Muscle of back (tissue), 11 donors: Measurements from ENCODE around the gene CIRBP. TPM values are rescaled to one million over a fixed set of nuclear protein-coding genes. Genes with fewer than 3 reads are reported as not detected.

Experiments used
- DNase-seq, 3 donors: peaks; one replicate each; pipeline versions ENCODE4 v3.0.0 to v3.0.0-alpha.2; 2013
- polyA plus RNA-seq, 10 donors: library from polyadenylated mRNA; unstranded; fragments of 120-200 nt; gene quantifications; one replicate each; pipeline ENCODE4 v1.2.1, GENCODE V29; 2013; ENCODE audit not compliant: insufficient read length in 10 of 10

The CIRBP gene
- polyA plus RNA-seq, 10 donors: 408 to 480 (median 436) TPM

DNA sequence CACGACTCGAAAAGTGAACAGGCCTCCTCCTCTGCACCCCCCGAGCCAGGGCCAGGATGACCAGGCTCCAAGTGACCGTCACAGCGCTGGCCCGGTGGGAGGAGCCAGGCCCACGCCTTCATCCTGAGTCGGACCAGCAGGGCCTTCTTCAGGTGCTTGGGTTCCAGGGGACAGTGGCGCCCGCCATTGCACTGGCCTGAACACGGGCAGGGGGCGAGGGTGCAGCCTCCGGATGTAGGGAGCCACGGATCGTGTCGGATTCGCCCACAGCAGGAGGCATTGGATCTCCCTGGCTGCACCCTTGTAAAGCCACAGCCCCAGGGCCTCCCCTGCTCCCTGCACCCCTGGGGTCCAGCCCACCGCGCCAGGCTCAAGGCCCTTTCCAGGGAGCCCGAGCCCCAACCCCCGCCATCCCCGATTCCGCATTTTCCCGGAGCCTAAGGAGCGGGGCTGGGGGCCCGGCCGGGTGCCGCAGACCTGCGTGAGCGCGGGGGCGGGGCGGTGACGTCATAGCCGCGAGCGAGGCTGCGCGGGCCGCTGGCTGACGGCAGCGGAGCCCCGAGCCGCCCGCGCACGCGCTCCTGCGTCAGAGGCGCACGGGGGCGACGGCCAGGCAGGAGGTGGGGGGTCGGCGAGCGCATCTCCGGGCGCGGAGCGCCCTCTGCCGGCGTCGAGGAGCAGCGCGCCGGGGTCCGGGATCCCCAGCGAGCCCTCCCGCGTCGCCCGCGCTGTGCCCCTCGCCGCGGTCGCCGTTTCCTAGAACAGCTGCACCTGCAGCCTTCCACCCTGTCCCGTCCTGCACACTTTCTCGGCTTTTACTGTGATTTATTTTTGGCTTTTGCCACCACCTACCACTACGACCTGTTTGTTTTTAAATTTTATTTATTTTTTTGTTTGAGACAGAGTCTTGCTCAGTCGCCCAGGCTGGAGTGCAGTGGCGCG lies 29.1 kb upstream of the CIRBP start:
- peak; percentile 90 to 95 (median 94) for DNase-seq

- DNase-seq: no peak
These were observed 28.2 kb upstream of the CIRBP start for GRCh38 chr19:1240925-1241324.

DNA sequence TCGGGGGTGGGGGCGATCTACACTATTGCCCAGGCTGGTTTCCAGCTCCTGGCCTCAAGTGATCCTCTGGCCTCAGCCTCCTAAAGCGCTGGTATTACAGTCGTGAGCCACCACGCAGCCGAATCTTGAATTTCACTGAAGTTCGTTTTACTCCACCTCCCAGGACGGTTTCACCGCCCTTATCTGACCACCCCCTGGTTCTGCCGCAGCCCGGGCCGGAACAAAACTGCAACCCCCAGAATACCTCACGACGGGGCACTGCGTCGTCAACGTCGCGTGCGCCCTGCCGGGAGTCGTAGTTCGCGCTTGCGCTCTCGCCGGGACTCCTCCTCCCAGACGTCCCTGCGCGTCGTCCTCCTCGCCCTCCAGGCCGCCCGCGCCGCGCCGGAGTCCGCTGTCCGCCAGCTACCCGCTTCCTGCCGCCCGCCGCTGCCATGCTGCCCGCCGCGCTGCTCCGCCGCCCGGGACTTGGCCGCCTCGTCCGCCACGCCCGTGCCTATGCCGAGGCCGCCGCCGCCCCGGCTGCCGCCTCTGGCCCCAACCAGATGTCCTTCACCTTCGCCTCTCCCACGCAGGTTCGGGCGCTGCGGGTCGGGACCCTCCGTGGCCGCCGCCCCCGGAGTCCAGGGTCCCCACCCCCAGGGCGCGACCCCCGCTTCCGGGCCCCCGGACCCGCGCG lies 27.6 kb upstream of the CIRBP start, which contains the start of gene ATP5F1D:
ATP5F1D (plus strand) TSS at position 335 of the 679 bp plus-strand sequence; CDS start at position 435, 100 bp downstream.
- DNase-seq: peak; percentile 95 to 98 (median 97)

GRCh38 chr19:1243768-1244692 lies 25.1 kb upstream of the CIRBP start:
- peak; percentile 81 to 91 (median 87) for DNase-seq

- DNase-seq: peak in 1 of 3 donors; percentile 52
These were observed 24.3 kb upstream of the CIRBP start for GRCh38 chr19:1244693-1245451.

DNA sequence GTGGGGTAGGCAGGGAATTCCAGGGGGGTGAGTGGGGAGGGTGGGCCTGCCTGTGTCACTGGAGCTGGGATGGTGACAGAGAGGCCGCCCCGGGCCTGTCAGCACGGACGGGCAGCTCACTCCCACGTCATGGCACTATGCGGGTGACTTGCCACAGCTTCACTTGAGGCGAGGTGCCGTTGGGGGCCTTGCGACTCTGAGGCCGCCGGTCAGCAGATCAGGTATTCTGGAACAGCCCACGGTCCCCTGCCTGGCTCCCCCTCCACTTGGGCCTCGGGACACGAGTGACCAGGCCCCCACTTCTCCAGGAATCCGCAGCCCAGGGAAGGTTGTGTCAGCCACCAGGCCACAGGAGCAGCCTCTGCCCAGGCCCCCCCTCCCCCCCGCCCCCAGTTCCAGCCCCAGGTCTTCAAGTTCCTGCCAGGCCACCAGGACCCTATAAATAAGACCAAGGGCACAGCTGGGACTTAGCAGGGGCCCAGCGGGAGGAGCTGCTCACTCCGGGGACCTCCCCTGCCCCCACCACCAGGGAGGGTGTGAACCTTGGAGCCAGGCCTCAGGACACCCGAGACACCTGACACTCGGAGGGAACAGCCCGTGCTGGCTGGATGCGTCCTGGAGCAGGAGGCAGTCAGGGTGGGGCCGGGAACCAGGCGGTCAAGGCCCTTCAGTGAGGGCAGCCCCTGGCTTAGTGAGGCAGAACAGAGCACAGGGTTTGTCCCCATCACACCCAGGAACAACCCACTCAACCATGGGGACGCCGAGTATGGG lies 23.5 kb upstream of the CIRBP start:
- DNase-seq: peak in 2 of 3 donors; percentile 66 to 74

- peak in 1 of 3 donors; percentile 51 for DNase-seq
These were observed 22.7 kb upstream of the CIRBP start for GRCh38 chr19:1246265-1247087.

- no peak for DNase-seq
These were observed 21.4 kb upstream of the CIRBP start for GRCh38 chr19:1247748-1248138.

DNA sequence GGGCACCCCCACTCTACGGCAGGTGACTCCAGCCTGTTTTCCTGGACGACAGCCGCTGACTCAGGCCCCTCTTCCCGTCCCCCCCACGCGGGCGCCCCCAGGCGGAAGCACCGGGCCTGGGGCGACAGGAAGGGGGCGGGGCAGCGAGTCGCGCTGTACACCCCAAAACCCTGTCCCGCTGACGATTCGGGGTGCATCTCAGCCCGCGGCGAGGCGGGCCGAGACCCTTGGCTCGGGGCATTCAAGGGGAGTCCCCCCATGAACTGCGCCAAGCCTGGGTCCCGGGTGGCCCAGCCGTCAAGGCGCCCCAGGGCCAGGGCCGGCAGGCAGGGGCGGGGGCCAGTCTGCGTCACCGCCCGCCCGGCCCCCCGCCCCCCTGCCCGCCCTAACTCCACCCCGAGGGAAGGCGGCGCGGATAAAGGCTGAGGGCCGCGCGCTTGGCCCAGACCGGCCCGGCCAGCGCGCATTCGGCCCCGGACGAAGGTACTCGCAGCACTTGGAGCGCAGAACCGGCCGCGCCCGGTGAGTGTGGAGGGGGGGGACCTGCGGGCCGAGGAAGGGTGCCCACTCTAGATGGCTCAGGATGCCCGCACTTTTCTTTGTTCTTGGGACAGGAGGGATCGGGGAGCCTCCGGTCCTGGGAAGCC lies 20.9 kb upstream of the CIRBP start, which contains the start of gene MIDN:
MIDN (plus strand) TSS at position 445 of the 647 bp plus-strand sequence. CDS start 1,714 bp downstream, outside the sequence.
- peak in 2 of 3 donors; percentile 69 to 95 for DNase-seq

DNA sequence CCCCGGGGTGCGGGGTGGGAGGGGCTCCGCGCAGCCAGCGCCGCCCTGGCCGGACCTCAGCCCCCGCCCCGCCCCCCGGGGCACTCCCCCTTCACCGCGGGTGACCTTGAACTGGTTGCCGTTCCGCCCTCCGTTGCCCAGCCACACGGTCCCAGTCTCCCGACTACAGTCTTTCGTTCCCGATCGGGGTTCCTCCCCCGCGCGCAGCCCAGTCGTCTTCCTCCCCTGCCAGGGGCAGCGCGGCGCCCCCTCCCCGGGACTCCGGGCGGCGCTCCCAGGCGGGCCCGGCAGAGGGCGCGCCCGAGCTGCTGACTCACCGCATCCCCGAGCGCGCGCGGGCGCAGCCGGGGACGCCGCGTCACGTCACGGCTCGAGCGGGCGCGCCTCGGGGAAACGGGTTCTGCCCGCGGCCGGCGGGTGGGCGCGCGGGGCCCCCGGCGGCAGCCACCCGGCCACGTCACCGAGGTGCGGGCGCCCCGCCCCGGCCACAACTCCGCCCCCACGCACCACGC lies 20.3 kb upstream of the CIRBP start:
- DNase-seq: peak; percentile 83 to 94 (median 89)

- DNase-seq: peak; percentile 98
These were observed 19.7 kb upstream of the CIRBP start for GRCh38 chr19:1249298-1249989.

GRCh38 chr19:1249990-1250436 lies 19.1 kb upstream of the CIRBP start:
- DNase-seq: no peak

- peak in 2 of 3 donors; percentile 64 to 84 for DNase-seq
These were observed 18.5 kb upstream of the CIRBP start for GRCh38 chr19:1250437-1251260.

DNA sequence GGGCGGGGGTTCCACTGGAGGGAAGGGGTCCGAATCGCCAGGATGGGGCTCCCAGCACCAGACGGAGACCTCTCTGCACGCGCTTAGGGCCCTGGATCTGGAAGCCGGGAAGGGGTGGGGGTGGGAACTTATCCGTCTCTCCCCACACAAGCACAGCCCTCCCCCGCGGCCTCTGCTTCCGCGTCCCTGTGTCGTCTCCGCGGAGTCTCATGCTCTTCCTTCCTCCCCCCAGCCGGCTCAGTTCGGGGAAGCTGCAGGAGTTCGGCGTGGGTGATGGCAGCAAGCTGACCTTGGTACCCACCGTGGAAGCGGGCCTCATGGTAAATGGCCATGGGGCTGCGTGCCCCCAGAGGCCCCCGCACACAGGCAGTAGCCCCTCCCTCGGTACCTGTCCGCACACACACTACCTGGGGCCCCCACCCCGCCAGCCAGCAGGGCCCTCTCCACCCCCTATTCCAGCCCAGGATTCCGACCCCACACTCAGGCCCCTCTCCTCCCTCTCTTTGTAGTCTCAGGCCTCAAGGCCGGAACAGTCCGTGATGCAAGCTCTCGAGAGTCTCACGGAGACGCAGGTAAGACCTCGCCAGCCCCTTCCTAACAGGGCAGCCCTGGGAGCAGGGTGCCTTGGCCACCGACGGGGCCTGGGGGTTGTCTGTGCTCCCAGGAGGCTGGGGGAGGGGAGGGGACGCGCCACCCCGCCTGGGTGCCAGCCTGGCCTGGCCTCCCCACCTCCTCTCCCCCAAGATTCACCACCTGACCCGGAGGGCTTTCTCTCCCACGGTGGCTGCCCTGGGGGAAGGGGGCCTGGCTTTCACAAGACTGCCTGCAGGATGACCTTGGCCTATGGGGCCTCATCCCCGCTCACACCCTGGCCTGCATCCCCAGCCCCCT lies 17.6 kb upstream of the CIRBP start:
- peak in 2 of 3 donors; percentile 66 to 83 for DNase-seq

GRCh38 chr19:1252221-1252820 lies 16.8 kb upstream of the CIRBP start:
- DNase-seq: peak; percentile 80 to 92 (median 92)
